Stromal cell of bone marrow (primary cell): ENCODE results near the gene ARFGAP1.

Source experiments
- DNase-seq: peaks from one replicate; pipeline ENCODE4 v3.0.0-alpha.2; 2012; ENCODE audit warnings: low read depth

ARFGAP1 gene

GRCh38 chr20:63272105-63273058, at the start of gene ARFGAP1:
TSS of gene ARFGAP1 (plus strand) at chr20:63272813. CDS start at chr20:63275581, 2,768 bp downstream.
- peak; percentile 74 for DNase-seq

GRCh38 chr20:63223121-63223825, 49.3 kb upstream of the ARFGAP1 start:
- DNase-seq = no peak

GRCh38 chr20:63223826-63224207, 48.8 kb upstream of the ARFGAP1 start:
- no peak for DNase-seq

- no peak for DNase-seq
Observed at GRCh38 chr20:63224412-63225081, 48.1 kb upstream of the ARFGAP1 start.

- no peak for DNase-seq
Observed at GRCh38 chr20:63225082-63225454, 47.5 kb upstream of the ARFGAP1 start.

- no peak for DNase-seq
Observed at GRCh38 chr20:63226042-63226943, 46.3 kb upstream of the ARFGAP1 start.

- no peak for DNase-seq
Observed at GRCh38 chr20:63227260-63227659, 45.4 kb upstream of the ARFGAP1 start.

GRCh38 chr20:63228806-63229205, 43.8 kb upstream of the ARFGAP1 start:
- DNase-seq = no peak

- DNase-seq = peak; percentile 50
Observed at GRCh38 chr20:63230800-63231268, 41.8 kb upstream of the ARFGAP1 start.

- DNase-seq = peak; percentile 94
Observed at GRCh38 chr20:63232235-63233060, 40.2 kb upstream of the ARFGAP1 start.

GRCh38 chr20:63233061-63233344, 39.6 kb upstream of the ARFGAP1 start:
- DNase-seq = no peak

GRCh38 chr20:63233924-63234323, 38.7 kb upstream of the ARFGAP1 start:
- DNase-seq = no peak

GRCh38 chr20:63234693-63235398, 37.8 kb upstream of the ARFGAP1 start:
- DNase-seq = no peak

- no peak for DNase-seq
Observed at GRCh38 chr20:63235399-63235983, 37.1 kb upstream of the ARFGAP1 start, which contains the start of gene BIRC7. TSS of gene BIRC7 (plus strand) at chr20:63235905. CDS start at chr20:63236097, 192 bp downstream.

GRCh38 chr20:63236116-63236837, 36.3 kb upstream of the ARFGAP1 start:
- no peak for DNase-seq

- DNase-seq = no peak
Observed at GRCh38 chr20:63238031-63238430, 34.6 kb upstream of the ARFGAP1 start.

- DNase-seq = no peak
Observed at GRCh38 chr20:63238514-63239125, 34.0 kb upstream of the ARFGAP1 start.

GRCh38 chr20:63239431-63239830, 33.2 kb upstream of the ARFGAP1 start:
- DNase-seq = no peak
